ENCODE measurements around the gene DCAF5.
"Not testable (repeated sequence)": the region's sequence is repeated elsewhere in the genome, so short reads cannot be mapped to it uniquely, and the experiment has no call there.

The DCAF5 gene

DNA sequence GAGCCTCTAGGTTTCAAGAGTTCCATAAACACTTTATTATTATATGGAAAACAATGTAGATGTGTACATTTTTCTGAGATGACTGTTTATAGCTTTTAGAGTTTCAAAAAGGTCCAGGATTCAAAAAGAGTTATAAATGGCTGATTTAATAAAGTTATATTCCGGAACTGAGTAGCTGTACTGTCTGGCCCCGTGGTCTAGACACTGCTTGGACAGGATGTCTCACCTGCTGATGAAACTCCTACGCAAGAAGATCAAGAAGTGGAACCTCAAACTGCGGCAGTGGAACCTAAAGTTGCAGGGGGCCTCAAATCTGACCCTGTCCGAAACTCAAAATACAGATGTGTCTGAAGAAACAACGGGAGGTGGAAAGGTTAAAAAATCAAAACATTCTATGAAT lies 69.7 kb downstream of the DCAF5 start:
- H3K4me3 ChIP-seq (ENCODE audit: low read depth, low read length): no peak overlapping the region
- TF ChIP-seq, protein P1, sequence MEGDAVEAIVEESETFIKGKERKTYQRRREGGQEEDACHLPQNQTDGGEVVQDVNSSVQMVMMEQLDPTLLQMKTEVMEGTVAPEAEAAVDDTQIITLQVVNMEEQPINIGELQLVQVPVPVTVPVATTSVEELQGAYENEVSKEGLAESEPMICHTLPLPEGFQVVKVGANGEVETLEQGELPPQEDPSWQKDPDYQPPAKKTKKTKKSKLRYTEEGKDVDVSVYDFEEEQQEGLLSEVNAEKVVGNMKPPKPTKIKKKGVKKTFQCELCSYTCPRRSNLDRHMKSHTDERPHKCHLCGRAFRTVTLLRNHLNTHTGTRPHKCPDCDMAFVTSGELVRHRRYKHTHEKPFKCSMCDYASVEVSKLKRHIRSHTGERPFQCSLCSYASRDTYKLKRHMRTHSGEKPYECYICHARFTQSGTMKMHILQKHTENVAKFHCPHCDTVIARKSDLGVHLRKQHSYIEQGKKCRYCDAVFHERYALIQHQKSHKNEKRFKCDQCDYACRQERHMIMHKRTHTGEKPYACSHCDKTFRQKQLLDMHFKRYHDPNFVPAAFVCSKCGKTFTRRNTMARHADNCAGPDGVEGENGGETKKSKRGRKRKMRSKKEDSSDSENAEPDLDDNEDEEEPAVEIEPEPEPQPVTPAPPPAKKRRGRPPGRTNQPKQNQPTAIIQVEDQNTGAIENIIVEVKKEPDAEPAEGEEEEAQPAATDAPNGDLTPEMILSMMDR (IDR thresholded peaks at IDR 0.05; ENCODE audit: control insufficient read depth, extremely low read depth, insufficient read depth): no peak
- no peak for DNase-seq (ENCODE audit: low read depth)

DNA sequence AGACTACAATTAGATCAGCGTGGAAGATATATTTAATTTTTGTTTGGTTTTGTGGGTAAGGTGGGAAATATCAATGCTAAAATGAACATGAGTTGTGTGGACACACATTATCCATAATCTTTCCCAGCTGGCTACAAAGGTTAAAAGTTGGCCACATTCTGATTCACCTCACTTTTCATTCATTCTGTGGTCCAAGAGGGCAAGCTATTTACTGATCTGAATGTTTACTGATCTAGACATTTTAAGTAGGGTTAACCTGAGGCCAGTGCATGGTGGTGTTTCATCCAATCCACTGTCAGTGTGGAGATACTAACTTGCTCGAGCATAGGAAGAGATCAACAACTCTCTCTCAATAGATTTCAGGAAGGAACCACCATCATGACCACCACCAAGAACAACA lies 71.6 kb downstream of the DCAF5 start:
- H3K4me3 ChIP-seq (ENCODE audit: low read depth, low read length): no peak overlapping the region
- no peak for DNase-seq (ENCODE audit: low read depth)
- TF ChIP-seq, protein P1 (IDR thresholded peaks at IDR 0.05; ENCODE audit: control insufficient read depth, extremely low read depth, insufficient read depth): no peak

DNA sequence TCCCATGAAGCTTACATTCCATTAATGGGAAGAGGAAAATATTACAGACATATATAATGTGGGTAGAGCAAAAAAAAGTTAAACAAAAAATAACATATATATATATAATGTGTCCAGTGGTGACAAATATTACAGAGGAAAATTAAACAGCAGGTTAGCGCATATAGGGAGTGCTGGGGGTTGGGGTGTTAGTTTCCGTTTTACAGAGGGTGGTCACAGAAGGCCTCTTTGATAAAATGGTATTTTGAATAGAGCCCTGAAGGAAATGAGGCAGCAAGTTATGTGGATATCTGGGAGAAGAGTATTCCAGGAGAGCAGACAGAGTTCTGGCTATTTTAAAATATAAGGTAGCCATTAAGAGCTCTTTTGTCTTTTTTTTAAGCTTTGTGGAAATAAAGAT lies 73.2 kb downstream of the DCAF5 start:
- TF ChIP-seq, protein P1 (IDR thresholded peaks at IDR 0.05; ENCODE audit: control insufficient read depth, extremely low read depth, insufficient read depth): no peak
- DNase-seq (ENCODE audit: low read depth): no peak
- no peak overlapping the region for H3K4me3 ChIP-seq (ENCODE audit: low read depth, low read length)

DNA sequence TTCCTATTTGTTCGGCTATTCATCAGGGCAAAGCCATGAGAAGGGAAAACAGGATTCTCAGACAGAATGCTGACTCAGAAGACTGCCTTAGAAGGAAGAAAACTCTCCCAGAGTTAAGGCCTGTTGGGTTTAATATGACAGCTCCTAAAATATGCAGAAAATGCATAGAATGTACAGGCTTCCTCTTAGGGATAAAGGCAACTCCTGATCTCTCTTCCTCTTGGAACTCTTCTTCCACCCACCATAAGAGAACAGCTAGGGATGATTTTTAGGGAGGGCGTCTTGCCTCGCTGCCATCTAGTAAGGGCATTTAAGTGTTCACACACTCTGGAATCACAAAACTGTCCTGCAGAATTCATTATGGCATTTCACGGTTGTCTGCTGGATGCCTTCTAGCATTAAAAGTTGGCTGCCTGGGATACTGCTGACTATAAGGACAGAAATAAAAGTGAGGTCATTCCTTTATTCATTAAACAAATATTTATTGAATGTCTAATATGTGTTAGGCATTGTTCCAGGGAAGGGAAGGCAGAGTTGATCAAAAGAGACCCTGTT lies 73.7 kb downstream of the DCAF5 start:
- no peak overlapping the region for H3K4me3 ChIP-seq (ENCODE audit: low read depth, low read length)
- TF ChIP-seq, protein P1 (IDR thresholded peaks at IDR 0.05; ENCODE audit: control insufficient read depth, extremely low read depth, insufficient read depth): no peak
- DNase-seq (ENCODE audit: low read depth): peak; percentile 71

DNA sequence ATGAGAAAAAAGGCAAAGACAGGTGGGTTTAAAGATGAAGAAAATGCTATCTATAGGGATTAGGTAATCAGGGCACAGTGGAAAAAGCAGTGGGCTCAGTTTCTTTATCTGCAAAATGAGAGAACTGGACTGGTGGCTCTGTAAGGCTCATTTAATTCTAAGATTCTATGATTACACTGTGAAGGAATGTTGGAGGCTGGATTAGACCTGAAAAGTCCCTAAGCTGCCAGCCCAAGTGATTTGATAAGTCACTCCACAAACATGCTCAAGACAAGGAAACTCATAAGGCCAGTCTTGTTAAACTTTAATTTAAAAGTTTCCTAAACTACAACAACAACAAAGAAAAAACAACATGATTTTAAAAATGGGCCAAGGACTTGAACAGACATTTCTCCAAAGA lies 75.1 kb downstream of the DCAF5 start:
- no peak for DNase-seq (ENCODE audit: low read depth)

DNA sequence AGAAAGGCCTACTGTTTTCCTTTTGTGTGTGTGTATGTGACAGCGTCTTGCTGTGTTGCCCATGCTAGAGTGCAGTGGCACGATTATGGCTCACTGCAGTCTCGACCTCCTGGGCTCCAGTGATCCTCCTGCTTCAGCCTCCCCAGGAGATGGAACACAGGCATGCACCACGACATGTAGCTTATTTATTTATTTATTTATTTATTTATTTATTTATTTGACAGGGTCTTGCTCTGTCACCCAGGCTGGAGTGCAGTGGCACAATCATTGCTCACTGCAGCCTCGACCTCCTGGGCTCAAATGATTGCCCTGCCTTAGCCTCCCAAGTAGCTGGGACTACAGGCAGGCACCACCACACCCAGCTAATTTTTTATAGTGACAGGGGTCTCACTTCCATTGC lies 75.7 kb downstream of the DCAF5 start:
- DNase-seq (ENCODE audit: low read depth); H3K4me3 ChIP-seq (ENCODE audit: low read depth, low read length): not testable (repeated sequence)

More for the DNA sequence above, 75.1 kb downstream of the DCAF5 start:
- TF ChIP-seq, protein P1 (IDR thresholded peaks at IDR 0.05; ENCODE audit: control insufficient read depth, extremely low read depth, insufficient read depth): no peak
- H3K4me3 ChIP-seq (ENCODE audit: low read depth, low read length): no peak overlapping the region

DNA sequence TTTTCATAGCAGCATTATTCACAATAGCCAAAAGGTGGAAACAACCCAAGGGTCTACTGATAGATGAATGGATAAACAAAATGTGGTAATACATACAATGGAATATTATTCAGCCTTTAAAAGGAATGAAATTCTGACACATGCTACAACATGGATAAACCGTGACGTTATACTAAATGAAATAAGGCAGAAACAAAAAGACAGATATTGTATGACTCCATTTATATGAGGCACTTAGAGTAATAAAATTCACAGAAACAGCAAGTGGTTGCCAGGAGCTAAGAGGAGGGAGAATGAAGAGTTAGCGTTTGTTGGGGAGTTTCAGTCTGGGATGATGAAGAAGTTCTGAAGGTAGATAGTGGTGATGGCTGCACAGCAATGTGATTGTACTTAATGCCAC lies 76.6 kb downstream of the DCAF5 start:
- DNase-seq (ENCODE audit: low read depth): no peak
- no peak overlapping the region for H3K4me3 ChIP-seq (ENCODE audit: low read depth, low read length)
- TF ChIP-seq, protein P1 (IDR thresholded peaks at IDR 0.05; ENCODE audit: control insufficient read depth, extremely low read depth, insufficient read depth): no peak
